Pancreas (tissue), 10 donors: ENCODE data around the gene ARL10. TPM values are rescaled to one million over a fixed set of nuclear protein-coding genes. Genes with fewer than 3 reads are reported as not detected.

ENCODE experiments used
- ATAC-seq, 4 donors: fragments of 200-7000 bp; cut with Tn5 transposase; one replicate each; pipeline versions ENCODE4 v1.8.0 to v1.9.1; 2020; ENCODE audit warnings: mild to moderate bottlenecking in 4 of 4, moderate library complexity in 4 of 4
- DNase-seq, 6 donors: peaks; one replicate each; pipeline ENCODE4 v3.0.0-alpha.2; 2020
- FAIRE-seq: peaks from 2 replicates; lab custom pipeline; 2012; peaks lifted over from hg19 to GRCh38; lab: Jason Lieb, UNC
- H3K27ac ChIP-seq, 4 donors: fragments of 200-600 bp; sonication (generic); 1 replicate in 3 of 4; 2 replicates in 1 of 4; pipeline versions ENCODE4 v1.5.0 to v1.8.0; 2020
- H3K27me3 ChIP-seq, 4 donors: fragments of 200-600 bp; one replicate each; pipeline ENCODE4 v1.8.0; 2021
- H3K36me3 ChIP-seq, 3 donors: fragments of 200-600 bp; sonication (generic) in 1 of 3; one replicate each; pipeline versions ENCODE4 v1.5.0 to v1.8.0; 2020 to 2021
- H3K4me1 ChIP-seq, 3 donors: fragments of 200-600 bp; one replicate each; pipeline ENCODE4 v1.8.0; 2021
- H3K4me3 ChIP-seq, 4 donors: fragments of 200-600 bp; sonication (generic) in 2 of 4; one replicate each; pipeline versions ENCODE4 v1.5.0 to v1.8.0; 2020 to 2021
- H3K9me3 ChIP-seq, 4 donors: fragments of 200-600 bp; one replicate each; pipeline ENCODE4 v1.8.0; 2021
- CTCF ChIP-seq, 4 donors: fragments of 200-600 bp; sonication (generic) in 3 of 4; IDR thresholded peaks; one replicate each; pipeline versions ENCODE4 v1.5.0 to v1.8.0; 2021; ENCODE audit warnings: antibody characterized with exemption in 4 of 4
- WGBS, 2 donors: extraction: QIAGEN DNeasy Blood & Tissue Kit; methylation state at CpG; one replicate each; pipeline ENCODE4 v1.1.7; 2013; 5-methylcytosine and 5-hydroxymethylcytosine counted together
- intact Hi-C, 3 donors: fragments of 100-400 bp; cut with DNase I; formaldehyde crosslinking; loops; one replicate each; pipeline versions ENCODE4 v1.11.1 to v1.14.2; 2022
- polyA plus RNA-seq, 2 donors: library from polyadenylated mRNA; stranded (reverse); fragments of 200-250 nt; gene quantifications; one replicate each; pipeline ENCODE4 v1.2.3, GENCODE V29; 2013
- total RNA-seq, 6 donors: library from RNA; stranded (reverse); fragmentation: NEBNext Ultra II Directional in 4 of 6; extraction: Animal tissue kit (Norgen Biotek cat#: 25700) in 4 of 6; gene quantifications; one replicate each; pipeline versions ENCODE4 v1.2.1 to v1.2.4, GENCODE V29; 2021 to 2023
- donor health status: healthy with polysubstance abuse.
- donor health status: DM: no; HTN: no; CAD: no; lungs with moderate emphysema.
- donor health status: DM: no; HTN: no; CAD: no.
- donor health status: control.
- donor health status: control.
- donor health status: Bipolar disorder and iron deficiency.
- donor health status: DM: yes; HTN: yes; CAD: no.
- donor health status: DM: no; HTN: no; CAD: no.
- donor health status: DM: no; HTN: no; CAD: no.
- donor health status: DM: yes; HTN: yes; CAD: no.

ARL10 gene
- total and polyA plus RNA-seq, 8 donors, result 0.95 to 5.3 (median 2.4) TPM

GRCh38 chr5:176391479-176391878, 26.2 kb downstream of the ARL10 start:
- no peak for ATAC-seq
- peaks cover 0 to 23% (median 0%) of the 10 kb centered on the region in 3 donors for H3K4me1 ChIP-seq
- no peak for TF ChIP-seq CTCF (IDR thresholded peaks at IDR 0.05)
- no peak for DNase-seq
- WGBS, 2 donors, result 89 to 92% methylated on average over 4 of the region's 4 CpGs
- peaks cover 0 to 5% (median 0%) of the 10 kb centered on the region in 3 donors for H3K36me3 ChIP-seq
- intact Hi-C loops, result no loop called here
- no peaks in the 10 kb centered on the region for H3K9me3 ChIP-seq
- FAIRE-seq, result no peak
- no peak overlapping the region for H3K4me3 ChIP-seq
- H3K27ac ChIP-seq, result no peak overlapping the region
- no peaks in the 10 kb centered on the region for H3K27me3 ChIP-seq

- WGBS, 2 donors, result 90 to 91% methylated on average over 4 of the region's 4 CpGs
- H3K4me3 ChIP-seq, result no peak overlapping the region
- H3K27me3 ChIP-seq, result no peaks in the 10 kb centered on the region
- ATAC-seq (no peak), FAIRE-seq (no peak), DNase-seq (no peak)
- peaks cover 0 to 18% (median 0%) of the 10 kb centered on the region in 3 donors for H3K4me1 ChIP-seq
- intact Hi-C loops, result no loop called here
- H3K27ac ChIP-seq, result no peak overlapping the region
- TF ChIP-seq CTCF (IDR thresholded peaks at IDR 0.05), result no peak
- peaks cover 0 to 5% (median 0%) of the 10 kb centered on the region in 3 donors for H3K36me3 ChIP-seq
- H3K9me3 ChIP-seq, result no peaks in the 10 kb centered on the region
Measured at GRCh38 chr5:176391999-176392398, 26.7 kb downstream of the ARL10 start.

GRCh38 chr5:176392526-176392925, 27.2 kb downstream of the ARL10 start:
- no peaks in the 10 kb centered on the region for H3K9me3 ChIP-seq
- peaks cover 0 to 5% (median 0%) of the 10 kb centered on the region in 3 donors for H3K36me3 ChIP-seq
- intact Hi-C loops, result no loop called here
- H3K4me1 ChIP-seq, result peaks cover 0 to 12% (median 0%) of the 10 kb centered on the region in 3 donors
- no peak for TF ChIP-seq CTCF (IDR thresholded peaks at IDR 0.05)
- DNase-seq, result peak in 1 of 6 donors; percentile 56
- WGBS, 2 donors, result 89 to 90% methylated on average over 11 of the region's 11 CpGs
- no peak overlapping the region for H3K27ac ChIP-seq
- ATAC-seq, result no peak
- no peaks in the 10 kb centered on the region for H3K27me3 ChIP-seq
- no peak overlapping the region for H3K4me3 ChIP-seq
- FAIRE-seq, result no peak

- TF ChIP-seq CTCF (IDR thresholded peaks at IDR 0.05), result no peak
- FAIRE-seq (no peak), DNase-seq (peak in 1 of 6 donors; percentile 38), ATAC-seq (no peak)
- 93 to 96% methylated on average over 9 of the region's 9 CpGs for WGBS, 2 donors
- H3K4me1 ChIP-seq, result peaks cover 0 to 8% (median 0%) of the 10 kb centered on the region in 3 donors
- no peak overlapping the region for H3K27ac ChIP-seq
- H3K4me3 ChIP-seq, result no peak overlapping the region
- intact Hi-C loops, result no loop called here
- H3K36me3 ChIP-seq, result peaks cover 0 to 5% (median 0%) of the 10 kb centered on the region in 3 donors
- H3K27me3 ChIP-seq, result no peaks in the 10 kb centered on the region
- no peaks in the 10 kb centered on the region for H3K9me3 ChIP-seq
Measured at GRCh38 chr5:176394096-176394495, 28.8 kb downstream of the ARL10 start.

GRCh38 chr5:176394881-176395675, 29.8 kb downstream of the ARL10 start:
- DNase-seq (peak in 1 of 6 donors; percentile 39), ATAC-seq (peak in 1 of 4 donors; percentile 22), FAIRE-seq (no peak)
- Histone ChIP-seq H3K4me3 (no peak overlapping the region), H3K27me3 (no peaks in the 10 kb centered on the region), H3K27ac (no peak overlapping the region), H3K36me3 (peaks cover 0 to 5% (median 0%) of the 10 kb centered on the region in 3 donors), H3K4me1 (peaks cover 0 to 2% (median 0%) of the 10 kb centered on the region in 3 donors), H3K9me3 (no peaks in the 10 kb centered on the region)
- 76 to 78% methylated on average over 11 of the region's 11 CpGs for WGBS, 2 donors
- TF ChIP-seq CTCF (IDR thresholded peaks at IDR 0.05), result no peak
- intact Hi-C loops, result no loop called here
